ENCODE measurements around the gene RIC8B.
"Not testable (repeated sequence)": the region's sequence is repeated elsewhere in the genome, so short reads cannot be mapped to it uniquely, and the experiment has no call there.

RIC8B gene

GRCh38 chr12:106921976-106922375 is 147.5 kb downstream of the RIC8B start:
- not testable (repeated sequence) for H3K9ac ChIP-seq (ENCODE audit: low read depth, low read length); H3K9me3 ChIP-seq (ENCODE audit: control insufficient read depth, insufficient read depth, low read length); H3K36me3 ChIP-seq (ENCODE audit: insufficient read depth, low read length)
- peaks cover 16% of the 10 kb centered on the region; the same call in 1 of the 2 replicates for H3K4me1 ChIP-seq (ENCODE audit: insufficient read depth, low read length)

GRCh38 chr12:106923594-106923993 is 149.1 kb downstream of the RIC8B start:
- not testable (repeated sequence) for H3K9me3 ChIP-seq (ENCODE audit: control insufficient read depth, insufficient read depth, low read length); H3K9ac ChIP-seq (ENCODE audit: low read depth, low read length); H3K36me3 ChIP-seq (ENCODE audit: insufficient read depth, low read length); H3K4me1 ChIP-seq (ENCODE audit: insufficient read depth, low read length)

- Histone ChIP-seq H3K36me3 (ENCODE audit: insufficient read depth, low read length) (no peaks in the 10 kb centered on the region), H3K4me1 (ENCODE audit: insufficient read depth, low read length) (peaks cover 3% of the 10 kb centered on the region; the same call in 1 of the 2 replicates), H3K9ac (ENCODE audit: low read depth, low read length) (no peak overlapping the region), H3K9me3 (ENCODE audit: control insufficient read depth, insufficient read depth, low read length) (no peaks in the 10 kb centered on the region)
Measured at GRCh38 chr12:106924268-106924861, 149.9 kb downstream of the RIC8B start.

GRCh38 chr12:106926657-106927056 is 152.2 kb downstream of the RIC8B start:
- no peaks in the 10 kb centered on the region for H3K36me3 ChIP-seq (ENCODE audit: insufficient read depth, low read length)
- no peaks in the 10 kb centered on the region for H3K4me1 ChIP-seq (ENCODE audit: insufficient read depth, low read length)
- no peak overlapping the region for H3K9ac ChIP-seq (ENCODE audit: low read depth, low read length)
- H3K9me3 ChIP-seq (ENCODE audit: control insufficient read depth, insufficient read depth, low read length), result no peaks in the 10 kb centered on the region

- H3K9me3 ChIP-seq (ENCODE audit: control insufficient read depth, insufficient read depth, low read length), result no peaks in the 10 kb centered on the region
- H3K9ac ChIP-seq (ENCODE audit: low read depth, low read length), result no peak overlapping the region
- no peaks in the 10 kb centered on the region for H3K36me3 ChIP-seq (ENCODE audit: insufficient read depth, low read length)
- no peaks in the 10 kb centered on the region for H3K4me1 ChIP-seq (ENCODE audit: insufficient read depth, low read length)
Measured at GRCh38 chr12:106934277-106934676, 159.8 kb downstream of the RIC8B start.
